Ishikawa (cell line): Measurements from ENCODE around the gene PAIP2.
A peak's percentile ranks its signal among the peaks of the same experiment; 100 is the strongest.

Experiments
- CEBPB ChIP-seq: IDR thresholded peaks from 2 replicates; pipeline ENCODE4 v1.6.1; 2012
- CREB1 ChIP-seq: IDR thresholded peaks from 2 replicates; pipeline ENCODE4 v1.6.1; 2012; ENCODE audit warnings: low read depth
- EGR1 ChIP-seq: IDR thresholded peaks from 2 replicates; pipeline ENCODE4 v1.6.1; 2012
- EP300 ChIP-seq: IDR thresholded peaks from 2 replicates; pipeline ENCODE4 v1.6.1; 2012; ENCODE audit warnings: borderline replicate concordance
- NFIC ChIP-seq: IDR thresholded peaks from 2 replicates; pipeline ENCODE4 v1.6.1; 2012
- RAD21 ChIP-seq: IDR thresholded peaks from 2 replicates; pipeline ENCODE4 v1.6.1; 2012; ENCODE audit warnings: low read depth
- TAF1 ChIP-seq: IDR thresholded peaks from 2 replicates; pipeline ENCODE4 v1.6.1; 2012; ENCODE audit warnings: low read depth, mild to moderate bottlenecking
- TCF12 ChIP-seq: IDR thresholded peaks from 2 replicates; pipeline ENCODE4 v1.6.1; 2012; ENCODE audit warnings: low read depth
- YY1 ChIP-seq: IDR thresholded peaks from 2 replicates; pipeline ENCODE4 v1.6.1; 2012; ENCODE audit warnings: low read depth
- ZBTB7A ChIP-seq: IDR thresholded peaks from 2 replicates; pipeline ENCODE4 v1.6.1; 2012; ENCODE audit warnings: low read depth
- TF ChIP-seq, protein P1 (sequence below): IDR thresholded peaks from 2 replicates; pipeline ENCODE4 v1.6.1; 2012; ENCODE audit warnings: low read depth, mild to moderate bottlenecking
- TF ChIP-seq, protein P2 (sequence below): IDR thresholded peaks from 2 replicates; pipeline ENCODE4 v1.6.1; 2012
- TF ChIP-seq, protein P3 (sequence below): IDR thresholded peaks from 2 replicates; pipeline ENCODE4 v1.6.1; 2012

DNA sequence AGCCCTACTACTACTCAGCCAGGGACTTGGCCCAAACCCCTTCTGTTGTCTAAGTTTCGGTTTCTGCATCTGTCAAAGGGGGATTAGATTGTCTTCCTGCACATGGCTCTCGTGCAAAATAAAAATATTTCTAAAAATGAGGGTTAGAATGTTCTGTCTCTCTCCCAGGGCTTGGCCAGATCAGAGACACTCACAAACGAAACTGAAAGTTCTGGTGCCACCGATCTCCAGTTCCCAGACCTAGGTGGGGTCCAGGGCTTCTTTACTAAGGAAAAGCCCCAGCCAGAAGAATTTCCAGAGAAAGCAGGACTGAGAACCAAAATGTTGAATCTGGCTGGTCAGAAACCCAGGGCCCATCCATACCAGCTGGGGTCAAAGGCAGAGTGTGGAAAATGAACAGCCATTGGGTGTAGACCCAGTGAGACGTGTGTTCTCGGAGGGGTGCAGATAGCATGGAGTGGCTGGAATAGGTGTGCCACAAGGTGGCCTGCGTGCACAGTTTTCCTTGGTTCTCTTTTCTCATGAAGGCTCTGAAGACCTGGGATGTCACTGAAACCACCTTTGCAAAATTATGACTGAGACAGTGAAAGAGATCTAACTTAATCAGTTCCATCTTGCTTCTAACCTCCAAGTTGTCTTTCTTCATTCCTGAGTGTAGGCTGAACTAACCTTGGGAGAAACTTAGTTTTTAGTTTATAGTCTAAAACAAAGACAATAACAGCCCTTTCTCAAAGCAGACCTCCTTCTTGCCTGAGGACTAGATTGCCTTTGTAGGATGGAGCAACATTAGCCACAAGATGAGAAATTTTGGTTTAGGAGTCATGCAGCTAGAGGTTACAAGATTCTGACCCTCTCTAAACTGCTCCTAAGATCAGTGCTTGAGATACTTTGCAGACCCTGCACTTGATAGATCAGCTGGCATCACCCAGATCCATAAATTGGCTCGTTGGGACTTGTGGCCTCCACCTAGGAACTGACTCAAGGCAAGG, 43.7 kb downstream of the PAIP2 start:
- TF ChIP-seq TCF12 (no peak), RAD21 (peak; percentile 40), NFIC (no peak), TAF1 (no peak), YY1 (no peak), EP300 (no peak), CREB1 (no peak), EGR1 (no peak), CEBPB (no peak), ZBTB7A (no peak)
- TF ChIP-seq, protein P1, sequence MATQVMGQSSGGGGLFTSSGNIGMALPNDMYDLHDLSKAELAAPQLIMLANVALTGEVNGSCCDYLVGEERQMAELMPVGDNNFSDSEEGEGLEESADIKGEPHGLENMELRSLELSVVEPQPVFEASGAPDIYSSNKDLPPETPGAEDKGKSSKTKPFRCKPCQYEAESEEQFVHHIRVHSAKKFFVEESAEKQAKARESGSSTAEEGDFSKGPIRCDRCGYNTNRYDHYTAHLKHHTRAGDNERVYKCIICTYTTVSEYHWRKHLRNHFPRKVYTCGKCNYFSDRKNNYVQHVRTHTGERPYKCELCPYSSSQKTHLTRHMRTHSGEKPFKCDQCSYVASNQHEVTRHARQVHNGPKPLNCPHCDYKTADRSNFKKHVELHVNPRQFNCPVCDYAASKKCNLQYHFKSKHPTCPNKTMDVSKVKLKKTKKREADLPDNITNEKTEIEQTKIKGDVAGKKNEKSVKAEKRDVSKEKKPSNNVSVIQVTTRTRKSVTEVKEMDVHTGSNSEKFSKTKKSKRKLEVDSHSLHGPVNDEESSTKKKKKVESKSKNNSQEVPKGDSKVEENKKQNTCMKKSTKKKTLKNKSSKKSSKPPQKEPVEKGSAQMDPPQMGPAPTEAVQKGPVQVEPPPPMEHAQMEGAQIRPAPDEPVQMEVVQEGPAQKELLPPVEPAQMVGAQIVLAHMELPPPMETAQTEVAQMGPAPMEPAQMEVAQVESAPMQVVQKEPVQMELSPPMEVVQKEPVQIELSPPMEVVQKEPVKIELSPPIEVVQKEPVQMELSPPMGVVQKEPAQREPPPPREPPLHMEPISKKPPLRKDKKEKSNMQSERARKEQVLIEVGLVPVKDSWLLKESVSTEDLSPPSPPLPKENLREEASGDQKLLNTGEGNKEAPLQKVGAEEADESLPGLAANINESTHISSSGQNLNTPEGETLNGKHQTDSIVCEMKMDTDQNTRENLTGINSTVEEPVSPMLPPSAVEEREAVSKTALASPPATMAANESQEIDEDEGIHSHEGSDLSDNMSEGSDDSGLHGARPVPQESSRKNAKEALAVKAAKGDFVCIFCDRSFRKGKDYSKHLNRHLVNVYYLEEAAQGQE, result no peak
- TF ChIP-seq, protein P2, sequence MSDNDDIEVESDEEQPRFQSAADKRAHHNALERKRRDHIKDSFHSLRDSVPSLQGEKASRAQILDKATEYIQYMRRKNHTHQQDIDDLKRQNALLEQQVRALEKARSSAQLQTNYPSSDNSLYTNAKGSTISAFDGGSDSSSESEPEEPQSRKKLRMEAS, result no peak
- TF ChIP-seq, protein P3, sequence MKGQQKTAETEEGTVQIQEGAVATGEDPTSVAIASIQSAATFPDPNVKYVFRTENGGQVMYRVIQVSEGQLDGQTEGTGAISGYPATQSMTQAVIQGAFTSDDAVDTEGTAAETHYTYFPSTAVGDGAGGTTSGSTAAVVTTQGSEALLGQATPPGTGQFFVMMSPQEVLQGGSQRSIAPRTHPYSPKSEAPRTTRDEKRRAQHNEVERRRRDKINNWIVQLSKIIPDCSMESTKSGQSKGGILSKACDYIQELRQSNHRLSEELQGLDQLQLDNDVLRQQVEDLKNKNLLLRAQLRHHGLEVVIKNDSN, result no peak
